IMR-90 (cell line): ENCODE data around the gene COLQ. TPM values are rescaled to one million over a fixed set of nuclear protein-coding genes. Genes with fewer than 3 reads are reported as not detected.

Experiments used
- ATAC-seq: fragments of 200-7000 bp; cut with Tn5 transposase; 2 replicates; pipeline ENCODE4 v1.9.1; 2020; ENCODE audit warnings: low read depth, mild to moderate bottlenecking, moderate library complexity
- BruUV-seq: library from RNA; stranded (reverse); fragments of 400-500 nt; replicated peaks from 2 replicates; lab custom pipeline; 2021; lab: Mats Ljungman, UMichigan
- CTCF ChIA-PET: fragments of 300-600 bp; formaldehyde crosslinking; extraction: SDS; loops from one replicate; lab custom pipeline; 2021; ENCODE audit warnings: antibody characterized with exemption; lab: Yijun Ruan, JAX
- POLR2A ChIA-PET: fragments of 300-600 bp; sonication (Branson Sonifier 250); formaldehyde crosslinking; loops from one replicate; lab custom pipeline; 2022; ENCODE audit warnings: antibody characterized with exemption; ENCODE audit not compliant: unreplicated experiment; lab: Charles Lee
- DNase-seq: peaks from one replicate; pipeline ENCODE4 v3.0.0; 2013
- H2AFZ ChIP-seq: replicated peaks from 2 replicates; pipeline ENCODE3; 2013; ENCODE audit warnings: low read length, mild to moderate bottlenecking; ENCODE audit not compliant: poor library complexity
- H2AK5ac ChIP-seq: 2 replicates; pipeline ENCODE4 v1.6.1; 2013; ENCODE audit warnings: low read depth, low read length, inconsistent platforms
- H2AK9ac ChIP-seq: replicated peaks from 2 replicates; pipeline ENCODE3; 2013; ENCODE audit warnings: mild to moderate bottlenecking, low read depth, low read length, moderate library complexity; ENCODE audit not compliant: poor library complexity
- H2BK120ac ChIP-seq: 2 replicates; pipeline ENCODE4 v1.6.1; 2013; ENCODE audit warnings: low read depth, low read length, inconsistent platforms
- H2BK15ac ChIP-seq: 3 replicates; pipeline ENCODE4 v1.6.1; 2013; ENCODE audit warnings: low read depth, low read length, inconsistent platforms
- H2BK20ac ChIP-seq: 2 replicates; pipeline ENCODE4 v1.6.1; 2013; ENCODE audit warnings: low read depth, mild to moderate bottlenecking, inconsistent platforms, low read length, moderate library complexity
- H2BK5ac ChIP-seq: 2 replicates; pipeline ENCODE4 v1.6.1; 2013; ENCODE audit warnings: mild to moderate bottlenecking, low read depth, low read length, inconsistent platforms; ENCODE audit not compliant: poor library complexity, severe bottlenecking
- H3K14ac ChIP-seq: replicated peaks from 2 replicates; pipeline ENCODE4 v1.6.1; 2013; ENCODE audit warnings: low read depth, low read length, inconsistent platforms
- H3K18ac ChIP-seq: 2 replicates; pipeline ENCODE4 v1.6.1; 2013; ENCODE audit warnings: low read depth, low read length, control low read depth
- H3K23ac ChIP-seq: 2 replicates; pipeline ENCODE4 v1.6.1; 2013; ENCODE audit warnings: low read depth, low read length, inconsistent platforms
- H3K27ac ChIP-seq: 2 replicates; pipeline ENCODE4 v1.5.1; 2013; ENCODE audit warnings: mild to moderate bottlenecking, control low read depth, low read length; ENCODE audit not compliant: insufficient read depth
- H3K27me3 ChIP-seq: 2 replicates; pipeline ENCODE4 v1.6.1; 2013; ENCODE audit warnings: low read length; ENCODE audit not compliant: control insufficient read depth, insufficient read depth
- H3K36me3 ChIP-seq: 2 replicates; pipeline ENCODE4 v1.6.1; 2013; ENCODE audit warnings: low read length, mixed read lengths; ENCODE audit not compliant: control insufficient read depth, insufficient read depth
- H3K4ac ChIP-seq: 2 replicates; pipeline ENCODE4 v1.6.1; 2013; ENCODE audit warnings: low read depth, low read length, inconsistent platforms
- H3K4me1 ChIP-seq: 2 replicates; pipeline ENCODE4 v1.6.1; 2013; ENCODE audit warnings: low read length, mixed read lengths; ENCODE audit not compliant: control insufficient read depth, insufficient read depth
- H3K4me2 ChIP-seq: 2 replicates; pipeline ENCODE4 v1.6.1; 2013; ENCODE audit warnings: low read depth, mild to moderate bottlenecking, control low read depth, low read length, moderate library complexity
- H3K4me3 ChIP-seq: 2 replicates; pipeline ENCODE4 v1.5.1; 2013; ENCODE audit warnings: low read depth, mild to moderate bottlenecking, control low read depth, low read length, moderate library complexity; ENCODE audit not compliant: insufficient read depth
- H3K56ac ChIP-seq: 2 replicates; pipeline ENCODE4 v1.6.1; 2013; ENCODE audit warnings: low read length, inconsistent platforms; ENCODE audit not compliant: insufficient read depth; ENCODE audit errors: extremely low read depth
- H3K79me1 ChIP-seq, 2 experiments: 2 replicates each; pipeline ENCODE4 v1.6.1; 2013; ENCODE audit warnings: low read length in 2 of 2, inconsistent platforms in 1 of 2, low read depth in 1 of 2
- H3K9ac ChIP-seq: 2 replicates; pipeline ENCODE4 v1.6.1; 2013; ENCODE audit warnings: low read depth, low read length, control low read depth
- H3K9me1 ChIP-seq: 2 replicates; pipeline ENCODE4 v1.6.1; 2013; ENCODE audit warnings: low read length, inconsistent platforms; ENCODE audit not compliant: insufficient read depth
- H3K9me3 ChIP-seq: 2 replicates; pipeline ENCODE4 v1.6.1; 2013; ENCODE audit warnings: low read length; ENCODE audit not compliant: control insufficient read depth, insufficient read depth
- H4K20me1 ChIP-seq: 2 replicates; pipeline ENCODE4 v1.6.1; 2013; ENCODE audit warnings: low read length, inconsistent platforms; ENCODE audit not compliant: insufficient read depth
- H4K5ac ChIP-seq: 2 replicates; pipeline ENCODE4 v1.6.1; 2013; ENCODE audit warnings: mild to moderate bottlenecking, low read depth, low read length, control low read depth
- H4K8ac ChIP-seq, 2 experiments: 2 replicates each; pipeline ENCODE4 v1.6.1; 2013; ENCODE audit warnings: low read depth in 2 of 2, low read length in 2 of 2, control low read depth in 1 of 2, inconsistent platforms in 1 of 2
- H4K91ac ChIP-seq: 2 replicates; pipeline ENCODE4 v1.6.1; 2013; ENCODE audit warnings: low read depth, low read length, inconsistent platforms; ENCODE audit not compliant: insufficient read depth
- CHD1 ChIP-seq: IDR thresholded peaks from 2 replicates; pipeline ENCODE4 v1.6.1; 2012; ENCODE audit warnings: low read depth, low read length, improper control_type of control experiment
- MAFK ChIP-seq: IDR thresholded peaks from 2 replicates; pipeline ENCODE4 v1.6.1; 2012; ENCODE audit warnings: low read depth, low read length, improper control_type of control experiment
- USF2 ChIP-seq: fragments of 150-350 bp; IDR thresholded peaks from 2 replicates; pipeline ENCODE4 v1.6.1; 2017; ENCODE audit warnings: mild to moderate bottlenecking, antibody characterized with exemption, low read length, low read depth
- WGBS, 2 experiments: methylation state at CpG; one replicate each; pipeline versions ENCODE4 v1.1.5 to v1.1.7; 2013; ENCODE audit warnings: missing lambda C conversion rate in 2 of 2; ENCODE audit not compliant: insufficient read length in 1 of 2; ENCODE audit errors: extremely low coverage in 2 of 2; 5-methylcytosine and 5-hydroxymethylcytosine counted together
- dilution Hi-C: fragments of 300-500 bp; cut with HindIII; formaldehyde crosslinking; loops from one replicate; pipeline ENCODE4 v1.14.3; 2018; ENCODE audit warnings: low sequenced_read_pairs; ENCODE audit not compliant: unreplicated experiment
- in situ Hi-C: fragments of 300-500 bp; cut with MboI; formaldehyde crosslinking; loops from 3 replicates; pipeline ENCODE4 v1.14.3; 2019; ENCODE audit warnings: low sequenced_read_pairs, inconsistent platforms, mixed read lengths
- intact Hi-C: fragments of 100-400 bp; cut with micrococcal nuclease; formaldehyde crosslinking; loops from 2 replicates; pipeline ENCODE4 v1.10.0; 2022
- polyA plus RNA-seq, 3 experiments: library from polyadenylated mRNA; depleted of rRNA; stranded (reverse); fragments of >200 nt; gene quantifications; 2 replicates each; pipeline ENCODE4 v1.2.3, GENCODE V29; 2012; ENCODE audit warnings: low replicate concordance in 1 of 3
- total RNA-seq: library from RNA; depleted of rRNA; stranded (reverse); fragments of >200 nt; gene quantifications from 2 replicates; pipeline ENCODE4 v1.2.3, GENCODE V29; 2012

Gene COLQ
- total and polyA plus RNA-seq, 2 of the 4 experiments (the other 2 are of a cell fraction) = 0.18 to 0.65 TPM

GRCh38 chr3:15506571-15506970 is 14.9 kb downstream of the COLQ start:
- no peak overlapping the region for H3K18ac ChIP-seq
- H3K27ac ChIP-seq = no peak overlapping the region
- H2AK5ac ChIP-seq = no peak overlapping the region
- ChIA-PET CTCF (no interaction called here), POLR2A (no interaction called here)
- no peak overlapping the region for H2AK9ac ChIP-seq
- no peak overlapping the region for H3K56ac ChIP-seq
- peaks cover 1% of the 10 kb centered on the region; the same call in 1 of the 2 replicates for H3K27me3 ChIP-seq
- no peak overlapping the region for H2AFZ ChIP-seq
- in situ Hi-C loops (no loop called here), intact Hi-C loops (no loop called here), dilution Hi-C loops (no loop called here)
- H3K9ac ChIP-seq = no peak overlapping the region
- H2BK15ac ChIP-seq = no peak overlapping the region
- H3K4me2 ChIP-seq = no peak overlapping the region
- no peak overlapping the region for H3K14ac ChIP-seq
- BruUV-seq = no TSS peak
- DNase-seq = no peak
- H4K8ac ChIP-seq = no peak overlapping the region
- 94% methylated on average over 2 of the region's 3 CpGs; no CpG with 5 or more reads in 1 of the 2 experiments for WGBS, 2 experiments
- H3K79me1 ChIP-seq = no peaks in the 10 kb centered on the region
- ATAC-seq = no peak
- no peak overlapping the region for H3K4ac ChIP-seq
- H3K4me3 ChIP-seq = no peak overlapping the region
- H2BK5ac ChIP-seq = no peak overlapping the region
- no peaks in the 10 kb centered on the region for H3K9me3 ChIP-seq
- no peaks in the 10 kb centered on the region for H3K36me3 ChIP-seq
- no peaks in the 10 kb centered on the region for H3K9me1 ChIP-seq
- TF ChIP-seq CHD1 (no peak), MAFK (no peak), USF2 (no peak)
- H3K23ac ChIP-seq = no peak overlapping the region
- no peaks in the 10 kb centered on the region for H3K4me1 ChIP-seq
- H4K5ac ChIP-seq = no peak overlapping the region
- H2BK20ac ChIP-seq = no peak overlapping the region
- H4K20me1 ChIP-seq = no peaks in the 10 kb centered on the region
- no peak overlapping the region for H4K91ac ChIP-seq
- no peak overlapping the region for H2BK120ac ChIP-seq
